Cardiac muscle cell (in vitro differentiated cells and primary cell): ENCODE data around the gene SHROOM1. TPM values are rescaled to one million over a fixed set of nuclear protein-coding genes. Genes with fewer than 3 reads are reported as not detected.
"Not testable (repeated sequence)": the region's sequence is repeated elsewhere in the genome, so short reads cannot be mapped to it uniquely, and the experiment has no call there.

Experiments used
- DNase-seq, 2 donors: peaks; one replicate each; pipeline versions ENCODE4 v3.0.0 to v3.0.0-alpha.2; 2010 to 2017; ENCODE audit warnings: low read depth in 1 of 2, low spot score in 1 of 2
- H3K27ac ChIP-seq: fragments of 200-600 bp; sonication (generic); 2 replicates; pipeline ENCODE4 v1.5.1; 2016
- H3K27me3 ChIP-seq: fragments of 200-600 bp; sonication (generic); 2 replicates; pipeline ENCODE4 v1.6.0; 2016; ENCODE audit warnings: control low read depth
- H3K36me3 ChIP-seq: fragments of 200-600 bp; sonication (generic); 2 replicates; pipeline ENCODE4 v1.5.1; 2016; ENCODE audit warnings: control low read depth
- H3K4me1 ChIP-seq: fragments of 200-600 bp; sonication (generic); 2 replicates; pipeline ENCODE4 v1.8.1; 2017; ENCODE audit warnings: low read depth, mild to moderate bottlenecking, mixed run types
- H3K4me3 ChIP-seq: fragments of 200-600 bp; sonication (generic); 2 replicates; pipeline ENCODE4 v1.5.1; 2016; ENCODE audit warnings: mild to moderate bottlenecking
- H3K9me3 ChIP-seq: fragments of 200-600 bp; sonication (generic); 2 replicates; pipeline ENCODE4 v1.5.1; 2017; ENCODE audit warnings: low read depth, mild to moderate bottlenecking, control low read depth
- polyA plus RNA-seq: library from polyadenylated mRNA; unstranded; fragments of >200 nt; fragmentation: Nextera tagmentation; extraction: Ambion mirVana; gene quantifications from 2 replicates; pipeline ENCODE4 v1.2.1, GENCODE V29; 2016
- total RNA-seq: library from RNA; depleted of rRNA; stranded (reverse); fragments of >200 nt; gene quantifications from 2 replicates; pipeline ENCODE4 v1.2.3, GENCODE V29; 2016
- TF ChIP-seq, protein P1 (sequence below): IDR thresholded peaks from 2 replicates; pipeline ENCODE4 v1.5.1; 2012; ENCODE audit warnings: low read depth, mild to moderate bottlenecking, low read length

The SHROOM1 gene
- total and polyA plus RNA-seq, 2 experiments from 2014 or later = 9.8 to 13.3 TPM

DNA sequence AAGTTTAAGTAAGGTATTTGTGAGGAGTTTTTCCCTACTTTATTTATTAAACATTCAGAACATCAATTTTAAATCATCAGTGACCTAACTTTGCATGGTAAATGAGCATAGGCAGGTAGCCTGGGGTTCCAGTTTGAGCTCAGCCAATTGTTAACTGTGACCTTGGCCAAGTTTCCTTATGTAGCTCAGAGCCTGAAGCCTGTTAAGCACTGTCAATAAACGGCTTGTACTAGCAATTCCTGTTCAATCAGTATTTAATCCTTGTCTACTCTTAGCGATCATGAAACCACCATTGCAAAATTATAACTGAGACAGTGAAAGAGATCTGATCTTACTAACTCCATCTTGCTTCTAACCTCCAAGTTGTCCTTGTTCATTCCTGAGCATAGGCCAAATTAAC lies 22.0 kb downstream of the SHROOM1 start:
- Histone ChIP-seq H3K36me3 (no peaks in the 10 kb centered on the region), H3K27ac (no peak overlapping the region), H3K27me3 (peaks cover 52% of the 10 kb centered on the region), H3K4me3 (no peak overlapping the region), H3K4me1 (peaks cover 3% of the 10 kb centered on the region), H3K9me3 (no peaks in the 10 kb centered on the region)
- TF ChIP-seq, protein P1, sequence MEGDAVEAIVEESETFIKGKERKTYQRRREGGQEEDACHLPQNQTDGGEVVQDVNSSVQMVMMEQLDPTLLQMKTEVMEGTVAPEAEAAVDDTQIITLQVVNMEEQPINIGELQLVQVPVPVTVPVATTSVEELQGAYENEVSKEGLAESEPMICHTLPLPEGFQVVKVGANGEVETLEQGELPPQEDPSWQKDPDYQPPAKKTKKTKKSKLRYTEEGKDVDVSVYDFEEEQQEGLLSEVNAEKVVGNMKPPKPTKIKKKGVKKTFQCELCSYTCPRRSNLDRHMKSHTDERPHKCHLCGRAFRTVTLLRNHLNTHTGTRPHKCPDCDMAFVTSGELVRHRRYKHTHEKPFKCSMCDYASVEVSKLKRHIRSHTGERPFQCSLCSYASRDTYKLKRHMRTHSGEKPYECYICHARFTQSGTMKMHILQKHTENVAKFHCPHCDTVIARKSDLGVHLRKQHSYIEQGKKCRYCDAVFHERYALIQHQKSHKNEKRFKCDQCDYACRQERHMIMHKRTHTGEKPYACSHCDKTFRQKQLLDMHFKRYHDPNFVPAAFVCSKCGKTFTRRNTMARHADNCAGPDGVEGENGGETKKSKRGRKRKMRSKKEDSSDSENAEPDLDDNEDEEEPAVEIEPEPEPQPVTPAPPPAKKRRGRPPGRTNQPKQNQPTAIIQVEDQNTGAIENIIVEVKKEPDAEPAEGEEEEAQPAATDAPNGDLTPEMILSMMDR = no peak
- no peak for DNase-seq

DNA sequence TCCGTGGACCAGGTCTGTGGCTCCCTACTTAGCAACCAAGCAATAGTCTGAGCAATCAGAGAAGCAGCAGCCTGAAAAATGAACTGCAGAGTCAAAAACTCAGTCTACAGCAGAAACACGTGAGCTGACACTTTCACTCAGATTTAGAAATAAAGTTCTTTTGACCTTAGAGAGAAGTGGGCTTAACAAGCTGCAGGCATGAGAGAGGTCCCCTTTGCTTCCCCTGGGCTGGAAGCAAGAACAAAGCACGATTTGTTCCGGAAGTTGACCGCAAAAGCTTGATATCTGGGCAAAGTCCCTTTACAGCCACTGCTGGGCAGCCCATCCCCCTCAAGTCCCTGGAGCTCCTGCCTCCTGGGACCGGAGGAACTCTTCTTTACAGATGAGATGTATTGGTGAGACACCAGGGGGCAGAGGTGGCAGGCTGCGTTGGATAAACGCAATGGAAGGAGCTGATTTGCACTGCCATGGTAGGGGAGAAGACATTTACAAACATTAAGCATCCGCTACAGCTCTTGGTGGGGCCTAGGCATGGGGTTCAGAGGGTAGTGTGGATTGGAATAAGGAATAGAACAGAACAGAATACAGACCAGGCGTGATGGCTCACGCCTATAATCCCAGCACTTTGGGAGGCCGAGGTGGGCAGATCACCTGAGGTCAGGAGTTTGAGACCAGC lies 23.1 kb downstream of the SHROOM1 start:
- H3K27me3 ChIP-seq = peaks cover 40% of the 10 kb centered on the region
- no peaks in the 10 kb centered on the region for H3K9me3 ChIP-seq
- H3K36me3 ChIP-seq = no peaks in the 10 kb centered on the region
- no peak overlapping the region for H3K27ac ChIP-seq
- H3K4me1 ChIP-seq = no peaks in the 10 kb centered on the region
- TF ChIP-seq, protein P1 = peak; percentile 23
- DNase-seq = peak in 1 of 2 donors; percentile 41
- H3K4me3 ChIP-seq = no peak overlapping the region

DNA sequence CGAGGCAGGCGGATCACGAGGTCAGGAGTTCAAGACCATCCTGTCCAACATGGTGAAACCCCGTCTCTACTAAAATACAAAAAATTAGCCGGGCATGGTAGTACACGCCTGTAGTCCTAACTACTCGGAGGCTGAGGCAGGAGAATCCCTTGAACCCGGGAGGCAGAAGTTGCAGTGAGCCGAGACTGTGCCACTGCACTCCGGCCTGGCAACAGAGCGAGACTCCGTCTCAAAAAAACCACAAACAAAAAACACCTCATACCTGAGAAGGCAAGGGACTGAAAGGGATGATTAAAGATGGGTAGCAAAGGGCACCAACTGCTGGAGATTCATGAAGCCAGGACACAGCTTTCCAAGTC lies 23.7 kb downstream of the SHROOM1 start:
- H3K27me3 ChIP-seq = peaks cover 35% of the 10 kb centered on the region
- H3K4me1 ChIP-seq, H3K27ac ChIP-seq, DNase-seq, H3K9me3 ChIP-seq, H3K4me3 ChIP-seq, H3K36me3 ChIP-seq: not testable (repeated sequence)

DNA sequence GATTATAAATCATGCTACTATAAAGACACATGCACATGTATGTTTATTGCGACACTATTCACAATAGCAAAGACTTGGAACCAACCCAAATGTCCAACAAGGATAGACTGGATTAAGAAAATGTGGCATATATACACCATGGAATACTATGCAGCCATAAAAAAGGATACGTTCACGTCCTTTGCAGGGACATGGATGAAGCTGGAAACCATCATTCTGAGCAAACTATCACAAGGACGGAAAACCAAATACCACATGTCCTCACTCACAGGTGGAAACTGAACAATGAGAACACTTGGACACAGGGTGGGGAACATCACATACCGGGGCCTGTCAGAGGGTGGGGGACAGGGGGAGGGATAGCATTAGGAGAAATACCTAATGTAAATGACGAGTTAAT lies 24.6 kb downstream of the SHROOM1 start:
- H3K36me3 ChIP-seq, H3K27ac ChIP-seq, H3K4me1 ChIP-seq, DNase-seq, H3K4me3 ChIP-seq, H3K9me3 ChIP-seq: not testable (repeated sequence)
- H3K27me3 ChIP-seq = peaks cover 26% of the 10 kb centered on the region

DNA sequence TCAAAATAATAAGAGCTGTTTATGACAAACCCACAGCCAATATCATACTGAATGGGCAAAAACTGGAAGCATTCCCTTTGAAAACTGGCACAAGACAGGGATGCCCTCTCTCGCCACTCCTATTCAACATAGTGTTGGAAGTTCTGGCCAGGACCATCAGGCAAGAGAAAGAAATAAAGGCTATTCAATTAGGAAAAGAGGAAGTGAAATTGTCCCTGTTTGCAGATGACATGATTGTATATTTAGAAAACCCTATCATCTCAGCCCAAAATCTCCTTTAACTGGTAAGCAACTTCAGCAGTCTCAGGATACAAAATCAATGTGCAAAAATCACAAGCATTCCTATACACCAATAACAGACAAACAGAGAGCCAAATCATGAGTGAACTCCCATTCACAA lies 26.2 kb downstream of the SHROOM1 start:
- H3K36me3 ChIP-seq, H3K27ac ChIP-seq, H3K4me3 ChIP-seq, H3K9me3 ChIP-seq, H3K4me1 ChIP-seq, DNase-seq, H3K27me3 ChIP-seq: not testable (repeated sequence)

DNA sequence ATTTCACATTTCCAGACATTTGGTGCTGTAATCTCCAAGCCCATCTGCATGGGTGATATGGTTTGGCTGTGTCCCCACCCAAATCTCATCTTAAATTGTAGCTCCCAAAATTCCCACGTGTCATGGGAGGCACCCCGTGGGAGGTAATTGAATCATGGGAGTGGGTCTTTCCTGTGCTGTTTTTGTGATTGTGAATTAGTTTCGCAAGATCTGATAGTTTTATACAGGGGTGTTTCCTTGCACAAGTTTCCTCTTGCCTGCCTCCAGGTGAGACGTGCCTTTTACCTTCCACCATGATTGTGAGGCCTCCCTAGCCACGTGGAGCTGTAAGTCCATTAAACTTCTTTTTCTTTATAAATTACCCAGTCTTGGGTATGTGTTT lies 27.8 kb downstream of the SHROOM1 start:
- not testable (repeated sequence) for H3K27me3 ChIP-seq, H3K4me3 ChIP-seq, H3K36me3 ChIP-seq, H3K27ac ChIP-seq, H3K9me3 ChIP-seq, H3K4me1 ChIP-seq, DNase-seq

DNA sequence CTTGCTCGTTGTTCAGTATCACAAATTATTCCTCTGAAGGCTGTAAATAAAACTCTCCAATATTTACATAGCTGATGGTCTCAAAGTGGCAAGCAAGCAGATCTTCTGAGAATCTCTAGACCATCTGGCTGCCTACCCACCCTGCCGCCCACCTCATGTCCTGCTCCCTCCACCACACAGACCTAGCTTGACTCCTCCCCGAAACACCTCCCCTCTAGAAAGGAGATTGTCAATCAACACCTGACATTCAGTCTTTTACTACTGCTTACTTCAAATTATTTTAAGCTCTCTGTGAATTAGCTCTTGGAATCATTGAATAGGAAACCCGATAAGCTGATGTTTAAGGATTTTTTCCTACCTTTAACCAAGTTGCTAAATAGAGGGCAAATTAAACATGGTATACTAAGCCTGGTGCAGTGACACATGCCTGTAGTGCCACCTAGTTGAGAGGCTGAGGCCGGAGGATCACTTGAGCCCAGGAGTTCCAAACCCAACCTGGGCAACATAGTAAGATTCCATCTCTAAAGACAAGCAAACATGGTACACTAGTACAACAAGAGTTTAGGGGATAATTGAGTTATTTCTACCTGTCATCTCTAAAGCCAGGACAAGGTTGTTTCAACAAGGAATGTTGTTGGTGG lies 28.3 kb downstream of the SHROOM1 start:
- H3K27ac ChIP-seq = no peak overlapping the region
- H3K4me3 ChIP-seq = no peak overlapping the region
- H3K9me3 ChIP-seq = no peaks in the 10 kb centered on the region
- TF ChIP-seq, protein P1 = peak; percentile 3
- no peaks in the 10 kb centered on the region for H3K4me1 ChIP-seq
- H3K27me3 ChIP-seq = no peaks in the 10 kb centered on the region
- no peaks in the 10 kb centered on the region for H3K36me3 ChIP-seq
- no peak for DNase-seq
